GM19468 (cell line): ENCODE results near the gene OR52B6.
"Not testable (repeated sequence)": the region's sequence is repeated elsewhere in the genome, so short reads cannot be mapped to it uniquely, and the experiment has no call there.

Experiments
- ATAC-seq: cut with Tn5 transposase; IDR thresholded peaks from one replicate; pipeline ENCODE4 v1.9.1; 2021; ENCODE audit warnings: mild to moderate bottlenecking, moderate library complexity, moderate number of reproducible peaks; ENCODE audit not compliant: unreplicated experiment; ENCODE audit errors: extremely low read depth

The OR52B6 gene

GRCh38 chr11:5580577-5580976 lies at the start of gene OR52B6:
TSS of gene OR52B6 (plus strand) at chr11:5580877. CDS start at chr11:5580877, 0 bp downstream.
- ATAC-seq: no peak

GRCh38 chr11:5531053-5531831 lies 49.4 kb upstream of the OR52B6 start:
- ATAC-seq: no peak

GRCh38 chr11:5534046-5534445 lies 46.6 kb upstream of the OR52B6 start:
- no peak for ATAC-seq

GRCh38 chr11:5536482-5536881 lies 44.2 kb upstream of the OR52B6 start:
- ATAC-seq: no peak

GRCh38 chr11:5541427-5541826 lies 39.2 kb upstream of the OR52B6 start:
- no peak for ATAC-seq

- ATAC-seq: no peak
These were observed 34.2 kb upstream of the OR52B6 start for GRCh38 chr11:5546457-5546856.

GRCh38 chr11:5547982-5548381 lies 32.7 kb upstream of the OR52B6 start:
- peak; percentile 69 for ATAC-seq

GRCh38 chr11:5548440-5548839 lies 32.2 kb upstream of the OR52B6 start, which contains the start of gene OR52H1:
TSS of gene OR52H1 (minus strand) at chr11:5548540. CDS start at chr11:5545505, 3,035 bp downstream.
- ATAC-seq: no peak

- ATAC-seq: peak; percentile 20
These were observed 30.1 kb upstream of the OR52B6 start for GRCh38 chr11:5550440-5551095.

- no peak for ATAC-seq
These were observed 27.3 kb upstream of the OR52B6 start for GRCh38 chr11:5553343-5553742.

GRCh38 chr11:5556596-5557188 lies 24.0 kb upstream of the OR52B6 start:
- ATAC-seq: no peak

GRCh38 chr11:5557751-5558150 lies 22.9 kb upstream of the OR52B6 start:
- no peak for ATAC-seq

GRCh38 chr11:5564259-5565019 lies 16.2 kb upstream of the OR52B6 start:
- ATAC-seq: no peak

GRCh38 chr11:5574654-5575053 lies 6.0 kb upstream of the OR52B6 start:
- no peak for ATAC-seq

GRCh38 chr11:5575152-5575551 lies 5.5 kb upstream of the OR52B6 start:
- no peak for ATAC-seq

GRCh38 chr11:5577101-5577500 lies 3.6 kb upstream of the OR52B6 start:
- ATAC-seq: no peak

GRCh38 chr11:5581014-5581413 lies 337 bp downstream of the OR52B6 start:
- no peak for ATAC-seq

- not testable (repeated sequence) for ATAC-seq
These were observed 3.8 kb downstream of the OR52B6 start for GRCh38 chr11:5584458-5584857.

GRCh38 chr11:5589906-5590305 lies 9.2 kb downstream of the OR52B6 start:
- not testable (repeated sequence) for ATAC-seq

- no peak for ATAC-seq
These were observed 10.9 kb downstream of the OR52B6 start for GRCh38 chr11:5591613-5592012.
